Immature natural killer cell (primary cell): ENCODE measurements around the gene CENPH. TPM values are rescaled to one million over a fixed set of nuclear protein-coding genes. Genes with fewer than 3 reads are reported as not detected.
"Not testable (repeated sequence)": the region's sequence is repeated elsewhere in the genome, so short reads cannot be mapped to it uniquely, and the experiment has no call there.

Source experiments
- DNase-seq, 3 donors: peaks; one replicate each; pipeline ENCODE4 v3.0.0; 2022; ENCODE audit warnings: mixed read lengths in 1 of 3
- H3K27ac Mint-ChIP-seq, 6 donors: one replicate each; pipeline ENCODE4 v1.8.0; 2020; ENCODE audit warnings: mixed read lengths in 6 of 6, mild to moderate bottlenecking in 5 of 6, inconsistent platforms in 4 of 6, moderate library complexity in 3 of 6
- H3K27me3 Mint-ChIP-seq, 3 donors: one replicate each; pipeline ENCODE4 v1.8.0; 2020 to 2021; ENCODE audit warnings: low read depth in 3 of 3, mild to moderate bottlenecking in 3 of 3, mixed read lengths in 3 of 3, moderate library complexity in 3 of 3, inconsistent platforms in 1 of 3
- H3K36me3 Mint-ChIP-seq, 3 donors: one replicate each; pipeline ENCODE4 v1.8.0; 2020; ENCODE audit warnings: mixed read lengths in 3 of 3, inconsistent platforms in 2 of 3, mild to moderate bottlenecking in 2 of 3
- H3K4me1 Mint-ChIP-seq, 2 donors: one replicate each; pipeline ENCODE4 v1.8.0; 2020; ENCODE audit warnings: inconsistent platforms in 2 of 2, mild to moderate bottlenecking in 2 of 2, mixed read lengths in 2 of 2, moderate library complexity in 1 of 2
- H3K4me3 Mint-ChIP-seq, 5 donors: one replicate each; pipeline ENCODE4 v1.8.0; 2020; ENCODE audit warnings: mild to moderate bottlenecking in 5 of 5, mixed read lengths in 5 of 5, inconsistent platforms in 3 of 5, moderate library complexity in 3 of 5
- H3K9me3 Mint-ChIP-seq, 6 donors: one replicate each; pipeline ENCODE4 v1.8.0; 2020; ENCODE audit warnings: mild to moderate bottlenecking in 6 of 6, mixed read lengths in 6 of 6, inconsistent platforms in 4 of 6, moderate library complexity in 3 of 6
- polyA plus RNA-seq, 3 donors: library from polyadenylated mRNA; unstranded; fragments of 300-500 nt; fragmentation: Illumina TruSeq; gene quantifications; one replicate each; pipeline ENCODE4 v1.2.3, GENCODE V29; 2021

Gene CENPH
- polyA plus RNA-seq, 3 donors from 2014 or later, result 5.7 to 7.2 (median 6.4) TPM

- Mint-ChIP-seq H3K4me3 (no peak overlapping the region), H3K4me1 (peaks cover 26 to 28% of the 10 kb centered on the region in 2 donors), H3K36me3 (peaks cover 4 to 18% (median 10%) of the 10 kb centered on the region in 3 donors), H3K9me3 (no peaks in the 10 kb centered on the region), H3K27ac (no peak overlapping the region), H3K27me3 (peaks cover 4 to 9% (median 7%) of the 10 kb centered on the region in 3 donors)
- DNase-seq, result no peak
Observed at GRCh38 chr5:69170495-69170894, 18.9 kb upstream of the CENPH start.

- DNase-seq, result no peak
- no peak overlapping the region for H3K4me3 Mint-ChIP-seq
- peaks cover 25 to 26% of the 10 kb centered on the region in 2 donors for H3K4me1 Mint-ChIP-seq
- peaks cover 4 to 18% (median 11%) of the 10 kb centered on the region in 3 donors for H3K36me3 Mint-ChIP-seq
- peaks cover 4 to 9% (median 4%) of the 10 kb centered on the region in 3 donors for H3K27me3 Mint-ChIP-seq
- H3K27ac Mint-ChIP-seq, result no peak overlapping the region
- no peaks in the 10 kb centered on the region for H3K9me3 Mint-ChIP-seq
Observed at GRCh38 chr5:69170969-69171368, 18.4 kb upstream of the CENPH start.

- DNase-seq, H3K4me3 Mint-ChIP-seq, H3K27ac Mint-ChIP-seq, H3K4me1 Mint-ChIP-seq, H3K9me3 Mint-ChIP-seq, H3K36me3 Mint-ChIP-seq, H3K27me3 Mint-ChIP-seq: not testable (repeated sequence)
Observed at GRCh38 chr5:69181659-69182293, 7.6 kb upstream of the CENPH start.

- Mint-ChIP-seq H3K36me3 (no peaks in the 10 kb centered on the region), H3K27me3 (peaks cover 0 to 10% (median 8%) of the 10 kb centered on the region in 3 donors), H3K9me3 (no peaks in the 10 kb centered on the region)
Observed at GRCh38 chr5:69184621-69185020, 4.8 kb upstream of the CENPH start.

GRCh38 chr5:69187342-69187741 lies 2.0 kb upstream of the CENPH start:
- H3K4me3 Mint-ChIP-seq, result peak overlapping the region in 2 of 5 donors; percentile 25 to 50
- peaks cover 0 to 8% (median 2%) of the 10 kb centered on the region in 3 donors for H3K27me3 Mint-ChIP-seq
- no peaks in the 10 kb centered on the region for H3K9me3 Mint-ChIP-seq
- DNase-seq, result no peak
- peaks cover 15 to 20% of the 10 kb centered on the region in 2 donors for H3K4me1 Mint-ChIP-seq
- peak overlapping the region in 3 of 6 donors; percentile 17 to 70 (median 62) for H3K27ac Mint-ChIP-seq
- peaks cover 0 to 3% (median 0%) of the 10 kb centered on the region in 3 donors for H3K36me3 Mint-ChIP-seq

More at GRCh38 chr5:69184621-69185020, 4.8 kb upstream of the CENPH start:
- Mint-ChIP-seq H3K27ac (no peak overlapping the region), H3K4me1 (peaks cover 8 to 12% of the 10 kb centered on the region in 2 donors), H3K4me3 (no peak overlapping the region)
- DNase-seq, result no peak

GRCh38 chr5:69188811-69189161 lies 597 bp upstream of the CENPH start:
- H3K4me1 Mint-ChIP-seq, result peaks cover 15 to 20% of the 10 kb centered on the region in 2 donors
- no peaks in the 10 kb centered on the region for H3K9me3 Mint-ChIP-seq
- peak in 1 of 3 donors; percentile 2 for DNase-seq
- H3K27me3 Mint-ChIP-seq, result peaks cover 0 to 8% (median 1%) of the 10 kb centered on the region in 3 donors
- H3K36me3 Mint-ChIP-seq, result peaks cover 0 to 4% (median 0%) of the 10 kb centered on the region in 3 donors
- peak overlapping the region; percentile 92 to 96 (median 94) for H3K4me3 Mint-ChIP-seq
- H3K27ac Mint-ChIP-seq, result peak overlapping the region; percentile 87 to 95 (median 92)

- H3K4me3 Mint-ChIP-seq, result no peak overlapping the region
- H3K9me3 Mint-ChIP-seq, result no peaks in the 10 kb centered on the region
- H3K36me3 Mint-ChIP-seq, result peaks cover 0 to 4% (median 3%) of the 10 kb centered on the region in 3 donors
- H3K27me3 Mint-ChIP-seq, result no peaks in the 10 kb centered on the region
- no peak overlapping the region for H3K27ac Mint-ChIP-seq
- no peaks in the 10 kb centered on the region for H3K4me1 Mint-ChIP-seq
- no peak for DNase-seq
Observed at GRCh38 chr5:69202497-69202896, 13.1 kb downstream of the CENPH start.

GRCh38 chr5:69206528-69207190 lies 17.3 kb downstream of the CENPH start:
- no peak overlapping the region for H3K4me3 Mint-ChIP-seq
- H3K27ac Mint-ChIP-seq, result no peak overlapping the region
- H3K27me3 Mint-ChIP-seq, result no peaks in the 10 kb centered on the region
- no peaks in the 10 kb centered on the region for H3K36me3 Mint-ChIP-seq
- DNase-seq, result no peak
- no peaks in the 10 kb centered on the region for H3K9me3 Mint-ChIP-seq
- H3K4me1 Mint-ChIP-seq, result no peaks in the 10 kb centered on the region

GRCh38 chr5:69209602-69210001 lies 20.2 kb downstream of the CENPH start:
- no peaks in the 10 kb centered on the region for H3K27me3 Mint-ChIP-seq
- H3K36me3 Mint-ChIP-seq, result no peaks in the 10 kb centered on the region
- no peak for DNase-seq
- H3K4me1 Mint-ChIP-seq, result no peaks in the 10 kb centered on the region
- H3K9me3 Mint-ChIP-seq, result no peaks in the 10 kb centered on the region
- H3K4me3 Mint-ChIP-seq, result no peak overlapping the region
- no peak overlapping the region for H3K27ac Mint-ChIP-seq

GRCh38 chr5:69211200-69211599 lies 21.8 kb downstream of the CENPH start:
- no peak for DNase-seq
- Mint-ChIP-seq H3K4me1 (peaks cover 0 to 3% of the 10 kb centered on the region in 2 donors), H3K9me3 (no peaks in the 10 kb centered on the region), H3K36me3 (no peaks in the 10 kb centered on the region), H3K4me3 (no peak overlapping the region), H3K27ac (no peak overlapping the region), H3K27me3 (peaks cover 0 to 4% (median 0%) of the 10 kb centered on the region in 3 donors)

GRCh38 chr5:69212022-69212421 lies 22.6 kb downstream of the CENPH start:
- no peaks in the 10 kb centered on the region for H3K9me3 Mint-ChIP-seq
- no peak overlapping the region for H3K4me3 Mint-ChIP-seq
- H3K27ac Mint-ChIP-seq, result no peak overlapping the region
- no peaks in the 10 kb centered on the region for H3K36me3 Mint-ChIP-seq
- peaks cover 0 to 4% (median 0%) of the 10 kb centered on the region in 3 donors for H3K27me3 Mint-ChIP-seq
- no peak for DNase-seq
- H3K4me1 Mint-ChIP-seq, result peaks cover 2 to 5% of the 10 kb centered on the region in 2 donors

GRCh38 chr5:69213513-69214215 lies 24.3 kb downstream of the CENPH start:
- no peaks in the 10 kb centered on the region for H3K9me3 Mint-ChIP-seq
- no peaks in the 10 kb centered on the region for H3K36me3 Mint-ChIP-seq
- H3K4me1 Mint-ChIP-seq, result peaks cover 12 to 19% of the 10 kb centered on the region in 2 donors
- peaks cover 5 to 14% (median 10%) of the 10 kb centered on the region in 3 donors for H3K27me3 Mint-ChIP-seq
- DNase-seq, result no peak
- no peak overlapping the region for H3K27ac Mint-ChIP-seq
- H3K4me3 Mint-ChIP-seq, result no peak overlapping the region

- H3K27ac Mint-ChIP-seq, result peak overlapping the region; percentile 95 to 100 (median 98)
Observed at GRCh38 chr5:69217151-69217511, 27.7 kb downstream of the CENPH start.

More at GRCh38 chr5:69217151-69217511, 27.7 kb downstream of the CENPH start:
- peak overlapping the region; percentile 96 to 100 (median 99) for H3K4me3 Mint-ChIP-seq
- peaks cover 18 to 32% of the 10 kb centered on the region in 2 donors for H3K4me1 Mint-ChIP-seq
- peaks cover 0 to 2% (median 0%) of the 10 kb centered on the region in 3 donors for H3K36me3 Mint-ChIP-seq
- no peak for DNase-seq
- H3K27me3 Mint-ChIP-seq, result peaks cover 5 to 14% (median 10%) of the 10 kb centered on the region in 3 donors
- H3K9me3 Mint-ChIP-seq, result no peaks in the 10 kb centered on the region
